ENCODE results near the gene SPRING1.

- TF ChIP-seq CTCF (IDR thresholded peaks at IDR 0.05) (no peak), EZH2 (IDR thresholded peaks at IDR 0.05; ENCODE audit: borderline replicate concordance, insufficient read depth, low read depth, low read length, poor library complexity, severe bottlenecking) (no peak)
Measured at GRCh38 chr12:116714175-116714574, 23.7 kb downstream of the SPRING1 start.

All from B cell (primary cell).